ENCODE data around the gene CHAC1.

Gene CHAC1

GRCh38 chr15:40930430-40931299, 22.6 kb upstream of the CHAC1 start:
- peaks cover 65% of the 10 kb centered on the region for H3K4me1 Mint-ChIP-seq
- H3K4me3 Mint-ChIP-seq: peak overlapping the region; percentile 63 to 81
- H3K9me3 Mint-ChIP-seq: no peaks in the 10 kb centered on the region
- no peak overlapping the region for H3K27ac Mint-ChIP-seq
- H3K27me3 Mint-ChIP-seq: peaks cover 80% of the 10 kb centered on the region
- DNase-seq (peak; percentile 66 to 71), ATAC-seq (peak; percentile 69)

GRCh38 chr15:40931300-40932142, 21.8 kb upstream of the CHAC1 start:
- peaks cover 71% of the 10 kb centered on the region for H3K27me3 Mint-ChIP-seq
- no peaks in the 10 kb centered on the region for H3K9me3 Mint-ChIP-seq
- ATAC-seq: no peak
- DNase-seq: no peak
- peaks cover 57% of the 10 kb centered on the region for H3K4me1 Mint-ChIP-seq
- no peak overlapping the region for H3K27ac Mint-ChIP-seq
- peak overlapping the region; percentile 63 to 81 for H3K4me3 Mint-ChIP-seq

GRCh38 chr15:40932156-40932555, 21.1 kb upstream of the CHAC1 start:
- Mint-ChIP-seq H3K4me3 (no peak overlapping the region), H3K4me1 (peaks cover 51% of the 10 kb centered on the region), H3K9me3 (no peaks in the 10 kb centered on the region), H3K27me3 (peaks cover 65% of the 10 kb centered on the region), H3K27ac (peak overlapping the region in 1 of 2 donors; percentile 14)
- ATAC-seq (peak; percentile 34), DNase-seq (no peak)

- ATAC-seq (no peak), DNase-seq (no peak)
- Mint-ChIP-seq H3K9me3 (no peaks in the 10 kb centered on the region), H3K4me1 (peaks cover 43% of the 10 kb centered on the region), H3K27me3 (peaks cover 57% of the 10 kb centered on the region), H3K4me3 (no peak overlapping the region), H3K27ac (peak overlapping the region in 1 of 2 donors; percentile 14)
Measured at GRCh38 chr15:40932649-40933516, 20.4 kb upstream of the CHAC1 start.

- H3K27me3 Mint-ChIP-seq: peaks cover 51% of the 10 kb centered on the region
- ATAC-seq (no peak), DNase-seq (no peak)
- H3K27ac Mint-ChIP-seq: peak overlapping the region in 1 of 2 donors; percentile 20
- H3K4me1 Mint-ChIP-seq: peaks cover 37% of the 10 kb centered on the region
- no peaks in the 10 kb centered on the region for H3K9me3 Mint-ChIP-seq
- no peak overlapping the region for H3K4me3 Mint-ChIP-seq
Measured at GRCh38 chr15:40933517-40933902, 19.8 kb upstream of the CHAC1 start.

- DNase-seq: no peak
- Mint-ChIP-seq H3K27ac (no peak overlapping the region), H3K4me1 (peaks cover 28% of the 10 kb centered on the region), H3K27me3 (peaks cover 42% of the 10 kb centered on the region), H3K4me3 (no peak overlapping the region), H3K9me3 (no peaks in the 10 kb centered on the region)
- ATAC-seq: no peak
Measured at GRCh38 chr15:40934457-40934856, 18.8 kb upstream of the CHAC1 start.

- Mint-ChIP-seq H3K4me1 (peaks cover 27% of the 10 kb centered on the region), H3K9me3 (no peaks in the 10 kb centered on the region), H3K27ac (no peak overlapping the region), H3K27me3 (peaks cover 24% of the 10 kb centered on the region), H3K4me3 (no peak overlapping the region)
- DNase-seq (no peak), ATAC-seq (no peak)
Measured at GRCh38 chr15:40936234-40936708, 17.0 kb upstream of the CHAC1 start.

GRCh38 chr15:40936709-40937666, 16.3 kb upstream of the CHAC1 start:
- Mint-ChIP-seq H3K4me1 (peaks cover 25% of the 10 kb centered on the region), H3K27ac (no peak overlapping the region), H3K4me3 (no peak overlapping the region), H3K27me3 (peaks cover 16% of the 10 kb centered on the region), H3K9me3 (no peaks in the 10 kb centered on the region)
- ATAC-seq (no peak), DNase-seq (no peak)

GRCh38 chr15:40937762-40938535, 15.3 kb upstream of the CHAC1 start:
- H3K4me3 Mint-ChIP-seq: no peak overlapping the region
- no peak overlapping the region for H3K27ac Mint-ChIP-seq
- DNase-seq (no peak), ATAC-seq (peak; percentile 31)
- peaks cover 24% of the 10 kb centered on the region for H3K4me1 Mint-ChIP-seq
- peaks cover 8% of the 10 kb centered on the region for H3K27me3 Mint-ChIP-seq
- no peaks in the 10 kb centered on the region for H3K9me3 Mint-ChIP-seq

- no peak for DNase-seq
- Mint-ChIP-seq H3K4me1 (peaks cover 30% of the 10 kb centered on the region), H3K9me3 (no peaks in the 10 kb centered on the region), H3K27ac (no peak overlapping the region), H3K27me3 (peaks cover 4% of the 10 kb centered on the region), H3K4me3 (no peak overlapping the region)
- ATAC-seq: no peak
Measured at GRCh38 chr15:40938536-40938870, 14.8 kb upstream of the CHAC1 start.

- peaks cover 41% of the 10 kb centered on the region for H3K4me1 Mint-ChIP-seq
- no peak for ATAC-seq
- no peak for DNase-seq
- H3K9me3 Mint-ChIP-seq: no peaks in the 10 kb centered on the region
- peak overlapping the region in 1 of 2 donors; percentile 42 for H3K27ac Mint-ChIP-seq
- H3K27me3 Mint-ChIP-seq: no peaks in the 10 kb centered on the region
- peak overlapping the region; percentile 65 to 74 for H3K4me3 Mint-ChIP-seq
Measured at GRCh38 chr15:40940296-40940801, 12.9 kb upstream of the CHAC1 start.

- Mint-ChIP-seq H3K27ac (peak overlapping the region; percentile 75 to 80), H3K27me3 (no peaks in the 10 kb centered on the region), H3K4me1 (peaks cover 46% of the 10 kb centered on the region), H3K4me3 (peak overlapping the region; percentile 65 to 74), H3K9me3 (no peaks in the 10 kb centered on the region)
- ATAC-seq: no peak
- no peak for DNase-seq
Measured at GRCh38 chr15:40941068-40941527, 12.2 kb upstream of the CHAC1 start.

- peak; percentile 90 for ATAC-seq
- Mint-ChIP-seq H3K27ac (peak overlapping the region; percentile 75 to 94), H3K4me1 (peaks cover 49% of the 10 kb centered on the region), H3K27me3 (no peaks in the 10 kb centered on the region), H3K9me3 (no peaks in the 10 kb centered on the region), H3K4me3 (peak overlapping the region; percentile 88 to 94)
- peak; percentile 75 to 79 for DNase-seq
Measured at GRCh38 chr15:40941528-40942336, 11.5 kb upstream of the CHAC1 start.
